ENCODE data around the gene TRIM52. TPM values are rescaled to one million over a fixed set of nuclear protein-coding genes. Genes with fewer than 3 reads are reported as not detected.

The TRIM52 gene
- total RNA-seq, 1 experiment from 2014 or later: 7.6 TPM

GRCh38 chr5:181212080-181212479 lies 48.9 kb downstream of the TRIM52 start (continued):
- TF ChIP-seq CTCF (IDR thresholded peaks at IDR 0.05 in 2 of 3, conservative IDR thresholded peaks at IDR 0.05 in 1 of 3; ENCODE audit: borderline replicate concordance in 1 of 3, insufficient read depth in 1 of 3, low read depth in 2 of 3, low read length in 2 of 3) (no peak), RAD21 (IDR thresholded peaks at IDR 0.05; ENCODE audit: low read depth) (no peak), EZH2phosphoT487 (IDR thresholded peaks at IDR 0.05; ENCODE audit: borderline replicate concordance) (no peak), REST (IDR thresholded peaks at IDR 0.05; ENCODE audit: low read depth) (no peak)

GRCh38 chr5:181211208-181211607 lies 49.7 kb downstream of the TRIM52 start:
- TF ChIP-seq REST (IDR thresholded peaks at IDR 0.05; ENCODE audit: low read depth) (no peak), MAX (IDR thresholded peaks at IDR 0.05) (no peak), ATF3 (IDR thresholded peaks at IDR 0.05) (no peak), CEBPB (IDR thresholded peaks at IDR 0.05; ENCODE audit: low read depth) (no peak), CTCF (IDR thresholded peaks at IDR 0.05 in 2 of 3, conservative IDR thresholded peaks at IDR 0.05 in 1 of 3; ENCODE audit: borderline replicate concordance in 1 of 3, insufficient read depth in 1 of 3, low read depth in 2 of 3, low read length in 2 of 3) (peak in 2 of 3 experiments; percentile 29; a peak in 4 of 6 replicates), JUND (IDR thresholded peaks at IDR 0.05) (no peak)
- CTCF ChIA-PET: no interaction called here
- intact Hi-C loops (cut with micrococcal nuclease): no loop called here
- no peaks in the 10 kb centered on the region for H3K9me2 ChIP-seq (ENCODE audit: insufficient read depth)
- H3K9me3 ChIP-seq (ENCODE audit: control insufficient read depth in 1 of 2, insufficient read depth in 1 of 2, low read depth in 1 of 2, low read length in 2 of 2): no peaks in the 10 kb centered on the region
- H3K27me3 ChIP-seq (ENCODE audit: insufficient read depth, low read length): no peaks in the 10 kb centered on the region
- RAD21 ChIA-PET (ENCODE audit: low non-redundant PET in 1 of 2, low total read pairs in 2 of 2, uncharacterized antibody in 2 of 2, unreplicated experiment in 2 of 2): no interaction called here
- no TSS peak for BruUV-seq (replicated peaks)
- no peaks in the 10 kb centered on the region for H4K20me1 ChIP-seq (ENCODE audit: insufficient read depth)
- H3K4me2 ChIP-seq (ENCODE audit: low read length): peak overlapping the region; percentile 73; the same call in 1 of the 2 replicates
- POLR2A ChIA-PET: interaction anchor here (0.6 to 0.9 kb wide), 2 partner anchors 19 to 24 kb away, joined by 3 read pairs; no protein-coding TSS in a partner anchor
- H3K4me1 ChIP-seq (ENCODE audit: control insufficient read depth in 1 of 2, insufficient read depth in 2 of 2, low read length in 2 of 2): peaks cover 15 to 55% of the 10 kb centered on the region in 2 experiments
- peak overlapping the region; percentile 56; the same call in 1 of the 2 replicates for H3K27ac ChIP-seq (ENCODE audit: low read depth, low read length)
- H3K79me2 ChIP-seq (ENCODE audit: insufficient read depth, low read length): no peaks in the 10 kb centered on the region
- no peaks in the 10 kb centered on the region for H3K36me3 ChIP-seq (ENCODE audit: control insufficient read depth in 1 of 2, insufficient read depth in 2 of 2, low read length in 2 of 2)
- no peak overlapping the region for H3K4me3 ChIP-seq (replicated peaks in 1 of 2; ENCODE audit: low read depth in 1 of 2, low read length in 2 of 2)
- DNase-seq (ENCODE audit: low read depth, low spot score): no peak
- H2AFZ ChIP-seq (ENCODE audit: low read depth, low read length, poor library complexity, severe bottlenecking): no peak overlapping the region
- no peak for ATAC-seq
- H3K9ac ChIP-seq (ENCODE audit: low read length): no peak overlapping the region
